HG03045 (cell line): ENCODE data around the gene YWHAG.

Experiments
- ATAC-seq: cut with Tn5 transposase; IDR thresholded peaks from one replicate; pipeline ENCODE4 v1.9.1; 2021; ENCODE audit warnings: mild to moderate bottlenecking, moderate library complexity; ENCODE audit not compliant: unreplicated experiment

YWHAG gene

DNA sequence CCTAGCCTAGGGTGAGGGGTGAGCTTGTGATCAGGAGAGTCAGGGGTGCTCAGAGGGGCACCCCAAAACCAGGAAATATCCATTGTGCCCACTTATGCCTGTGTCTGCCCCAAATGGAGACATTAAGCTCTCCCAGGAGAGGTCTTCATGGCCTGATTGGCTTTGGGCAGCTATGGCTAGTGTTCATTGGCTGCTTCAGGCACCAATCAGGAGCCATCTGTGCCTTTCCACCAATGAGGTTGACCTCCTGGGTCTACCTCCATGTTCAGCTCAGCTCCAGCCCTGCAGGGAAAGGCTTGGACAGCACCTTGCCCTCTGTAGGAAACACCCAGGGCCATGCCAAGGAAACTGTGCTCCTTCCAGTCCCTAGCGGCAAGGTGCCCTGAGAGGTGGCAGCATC, 80.3 kb downstream of the YWHAG start:
- ATAC-seq: no peak
